H9 (cell line): Measurements from ENCODE around the gene SFXN5. TPM values are rescaled to one million over a fixed set of nuclear protein-coding genes. Genes with fewer than 3 reads are reported as not detected.

ENCODE experiments used
- DNase-seq: peaks from one replicate; pipeline ENCODE4 v3.0.0-alpha.2; 2017
- H2AFZ ChIP-seq: one replicate; pipeline ENCODE4 v1.6.1; 2013; ENCODE audit warnings: mild to moderate bottlenecking, low read length, control low read depth, moderate library complexity
- H2AK5ac ChIP-seq: 2 replicates; pipeline ENCODE4 v1.6.1; 2013; ENCODE audit warnings: low read length, control low read depth, mixed read lengths; ENCODE audit not compliant: insufficient read length
- H2BK120ac ChIP-seq: one replicate; pipeline ENCODE4 v1.6.1; 2013; ENCODE audit warnings: low read depth, mild to moderate bottlenecking, low read length, control low read depth, inconsistent platforms; ENCODE audit not compliant: poor library complexity, severe bottlenecking
- H2BK12ac ChIP-seq: 2 replicates; pipeline ENCODE4 v1.6.1; 2013; ENCODE audit warnings: low read length, control low read depth, mixed read lengths, low read depth; ENCODE audit not compliant: insufficient read length
- H2BK15ac ChIP-seq: 2 replicates; pipeline ENCODE4 v1.6.1; 2013; ENCODE audit warnings: low read depth, low read length, control low read depth
- H2BK20ac ChIP-seq: one replicate; pipeline ENCODE4 v1.6.1; 2013; ENCODE audit warnings: low read depth, mild to moderate bottlenecking, low read length, control low read depth, inconsistent platforms; ENCODE audit not compliant: poor library complexity, severe bottlenecking
- H2BK5ac ChIP-seq: 2 replicates; pipeline ENCODE4 v1.6.1; 2013; ENCODE audit warnings: low read length, control low read depth, mixed read lengths; ENCODE audit not compliant: insufficient read length
- H3K14ac ChIP-seq: 2 replicates; pipeline ENCODE4 v1.6.1; 2013; ENCODE audit warnings: low read length, control low read depth; ENCODE audit not compliant: insufficient read depth
- H3K18ac ChIP-seq: 2 replicates; pipeline ENCODE4 v1.6.1; 2013; ENCODE audit warnings: low read depth, mild to moderate bottlenecking, mixed read lengths, low read length, control low read depth; ENCODE audit not compliant: insufficient read length
- H3K23ac ChIP-seq: 2 replicates; pipeline ENCODE4 v1.6.1; 2013; ENCODE audit warnings: low read length, control low read depth, mixed read lengths, low read depth; ENCODE audit not compliant: insufficient read length
- H3K23me2 ChIP-seq: 2 replicates; pipeline ENCODE4 v1.6.1; 2013; ENCODE audit warnings: low read depth, mild to moderate bottlenecking, mixed read lengths, low read length, control low read depth; ENCODE audit not compliant: insufficient read length, poor library complexity, severe bottlenecking
- H3K27ac ChIP-seq: 2 replicates; pipeline ENCODE4 v1.5.1; 2013; ENCODE audit warnings: low read length, control low read depth, mixed read lengths, low read depth; ENCODE audit not compliant: insufficient read length
- H3K27me3 ChIP-seq: 2 replicates; pipeline ENCODE4 v1.6.1; 2013; ENCODE audit warnings: low read length, control low read depth, inconsistent platforms; ENCODE audit not compliant: insufficient read depth
- H3K4ac ChIP-seq: 2 replicates; pipeline ENCODE4 v1.6.1; 2013; ENCODE audit warnings: low read depth, mild to moderate bottlenecking, control low read depth, inconsistent platforms, low read length, moderate library complexity
- H3K4me1 ChIP-seq: 2 replicates; pipeline ENCODE4 v1.6.1; 2013; ENCODE audit warnings: low read length, control low read depth, inconsistent platforms; ENCODE audit not compliant: insufficient read depth
- H3K4me2 ChIP-seq: 2 replicates; pipeline ENCODE4 v1.6.1; 2013; ENCODE audit warnings: low read length, control low read depth, mixed read lengths; ENCODE audit not compliant: insufficient read length, insufficient read depth
- H3K56ac ChIP-seq: 2 replicates; pipeline ENCODE4 v1.6.1; 2013; ENCODE audit warnings: low read depth, mild to moderate bottlenecking, mixed read lengths, low read length, control low read depth; ENCODE audit not compliant: insufficient read length
- H3K79me1 ChIP-seq: 2 replicates; pipeline ENCODE4 v1.6.1; 2013; ENCODE audit warnings: low read depth, mild to moderate bottlenecking, moderate library complexity, low read length, control low read depth, inconsistent platforms; ENCODE audit not compliant: insufficient read depth, poor library complexity, severe bottlenecking
- H3K79me2 ChIP-seq: 2 replicates; pipeline ENCODE4 v1.6.1; 2013; ENCODE audit warnings: low read length, control low read depth, inconsistent platforms; ENCODE audit not compliant: insufficient read depth
- H3K9ac ChIP-seq: 2 replicates; pipeline ENCODE4 v1.6.1; 2013; ENCODE audit warnings: low read length, control low read depth, mixed read lengths; ENCODE audit not compliant: insufficient read length; ENCODE audit errors: extremely low read depth
- H3K9me3 ChIP-seq: one replicate; pipeline ENCODE4 v1.6.1; 2013; ENCODE audit warnings: low read depth, low read length, inconsistent platforms; ENCODE audit not compliant: control insufficient read depth
- H3T11ph ChIP-seq: one replicate; pipeline ENCODE4 v1.6.1; 2013; ENCODE audit warnings: mild to moderate bottlenecking, low read length, control low read depth, inconsistent platforms
- H4K20me1 ChIP-seq: one replicate; pipeline ENCODE4 v1.6.1; 2013; ENCODE audit not compliant: control insufficient read depth, insufficient read length, insufficient read depth
- H4K5ac ChIP-seq: 2 replicates; pipeline ENCODE4 v1.6.1; 2013; ENCODE audit warnings: low read depth, mild to moderate bottlenecking, mixed read lengths, low read length, control low read depth; ENCODE audit not compliant: insufficient read length
- H4K8ac ChIP-seq: replicated peaks from 2 replicates; pipeline ENCODE4 v1.6.1; 2013; ENCODE audit warnings: low read length, control low read depth, mixed read lengths, low read depth; ENCODE audit not compliant: insufficient read length
- H4K91ac ChIP-seq: 2 replicates; pipeline ENCODE4 v1.6.1; 2013; ENCODE audit warnings: low read depth, mild to moderate bottlenecking, moderate library complexity, mixed read lengths, low read length, control low read depth; ENCODE audit not compliant: insufficient read length
- H3K27ac Mint-ChIP-seq, 3 experiments: 2 replicates in 2 of 3; 3 replicates in 1 of 3; pipeline ENCODE4 v1.8.0; 2020 to 2021; ENCODE audit warnings: mixed read lengths in 3 of 3, mild to moderate bottlenecking in 1 of 3, moderate library complexity in 1 of 3
- H3K27me3 Mint-ChIP-seq: 2 replicates; pipeline ENCODE4 v1.8.0; 2021; ENCODE audit warnings: low read depth, mild to moderate bottlenecking, moderate library complexity, mixed read lengths
- H3K36me3 Mint-ChIP-seq, 3 experiments: 2 replicates in 2 of 3; 3 replicates in 1 of 3; pipeline ENCODE4 v1.8.0; 2020 to 2021; ENCODE audit warnings: low read depth in 3 of 3, mixed read lengths in 3 of 3; ENCODE audit not compliant: insufficient read depth in 1 of 3
- H3K4me1 Mint-ChIP-seq, 2 experiments: 2 replicates each; pipeline ENCODE4 v1.8.0; 2020; ENCODE audit warnings: mixed read lengths in 2 of 2
- H3K4me3 Mint-ChIP-seq, 2 experiments: 2 replicates in 1 of 2; 3 replicates in 1 of 2; pipeline ENCODE4 v1.8.0; 2020 to 2021; ENCODE audit warnings: mild to moderate bottlenecking in 2 of 2, mixed read lengths in 2 of 2, moderate library complexity in 1 of 2
- H3K9me3 Mint-ChIP-seq, 2 experiments: 2 replicates in 1 of 2; 3 replicates in 1 of 2; pipeline ENCODE4 v1.8.0; 2020; ENCODE audit warnings: mild to moderate bottlenecking in 2 of 2, mixed read lengths in 2 of 2, moderate library complexity in 1 of 2
- WGBS: extraction: QIAGEN DNeasy Blood & Tissue Kit; methylation state at CpG from one replicate; pipeline ENCODE4 v1.1.7; 2013; ENCODE audit warnings: missing lambda C conversion rate, low lambda C conversion rate, mixed read lengths; ENCODE audit not compliant: insufficient read length; ENCODE audit errors: extremely low coverage; 5-methylcytosine and 5-hydroxymethylcytosine counted together
- total RNA-seq: library from RNA; stranded (reverse); gene quantifications from 2 replicates; pipeline ENCODE4 v1.2.1, GENCODE V29; 2021
- TF ChIP-seq, protein P1 (sequence below): fragments of 200-600 bp; sonication (generic); conservative IDR thresholded peaks from 3 replicates; pipeline ENCODE4 v1.8.0; 2021; ENCODE audit warnings: antibody characterized with exemption, mild to moderate bottlenecking

SFXN5 gene
- total RNA-seq, 1 experiment from 2014 or later, result 30.9 TPM

DNA sequence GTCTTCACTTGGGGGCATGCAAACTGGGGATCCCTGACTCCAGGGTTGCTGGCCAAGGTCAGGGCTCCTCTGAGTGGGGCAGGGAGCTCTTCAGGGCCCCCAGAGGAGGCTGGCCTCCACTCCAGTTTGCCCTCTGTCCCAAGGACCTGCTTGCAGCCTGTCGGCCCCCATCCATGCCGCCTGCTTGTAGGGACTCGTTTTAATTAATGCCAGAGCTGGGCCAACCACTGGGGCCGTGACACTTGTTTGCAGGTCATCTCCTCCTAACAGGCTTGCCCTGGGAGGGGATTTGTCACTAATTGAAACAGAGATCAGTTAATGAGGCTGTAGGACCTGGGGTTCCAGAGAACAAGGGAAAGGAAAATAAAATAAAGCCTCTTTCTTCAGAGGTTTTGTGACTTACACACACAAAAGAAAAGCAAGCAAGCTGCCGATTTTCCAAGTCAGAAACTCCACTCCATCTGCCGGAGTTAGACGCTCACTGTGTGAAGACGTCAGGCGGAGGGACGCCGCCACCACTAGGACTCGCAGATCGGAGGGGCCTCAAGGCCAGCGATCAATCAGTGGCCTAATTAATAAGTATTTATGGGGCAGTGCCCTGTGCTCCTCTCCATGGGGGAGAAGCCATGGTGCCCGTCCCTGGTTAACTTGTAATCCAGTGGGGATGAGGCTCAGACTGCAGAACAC is 75.9 kb downstream of the SFXN5 start:
- H2BK20ac ChIP-seq, result no peak overlapping the region
- H3K23me2 ChIP-seq, result no peaks in the 10 kb centered on the region
- H4K5ac ChIP-seq, result no peak overlapping the region
- H3K9me3 ChIP-seq, result no peaks in the 10 kb centered on the region
- no peak overlapping the region for H3K4ac ChIP-seq
- H3K27ac ChIP-seq, result no peak overlapping the region
- no peak overlapping the region for H2BK120ac ChIP-seq
- H2BK12ac ChIP-seq, result no peak overlapping the region
- WGBS, result no CpG with 5 or more reads among the region's 15 CpGs
- no peaks in the 10 kb centered on the region; the same call in 1 of the 2 replicates for H3K27me3 Mint-ChIP-seq
- H3K4me2 ChIP-seq, result no peak overlapping the region
- H3T11ph ChIP-seq, result no peak overlapping the region
- no peaks in the 10 kb centered on the region for H3K9me3 Mint-ChIP-seq
- H3K18ac ChIP-seq, result no peak overlapping the region
- H2BK5ac ChIP-seq, result no peak overlapping the region
- no peaks in the 10 kb centered on the region for H3K27me3 ChIP-seq
- H3K27ac Mint-ChIP-seq, result peak overlapping the region in 1 of 3 experiments; percentile 50; a peak in 1 of 7 replicates
- no peaks in the 10 kb centered on the region for H4K20me1 ChIP-seq
- H3K79me2 ChIP-seq, result no peaks in the 10 kb centered on the region
- no peak overlapping the region for H4K8ac ChIP-seq
- H3K79me1 ChIP-seq, result no peaks in the 10 kb centered on the region
- H3K4me3 Mint-ChIP-seq, result no peak overlapping the region
- TF ChIP-seq, protein P1, sequence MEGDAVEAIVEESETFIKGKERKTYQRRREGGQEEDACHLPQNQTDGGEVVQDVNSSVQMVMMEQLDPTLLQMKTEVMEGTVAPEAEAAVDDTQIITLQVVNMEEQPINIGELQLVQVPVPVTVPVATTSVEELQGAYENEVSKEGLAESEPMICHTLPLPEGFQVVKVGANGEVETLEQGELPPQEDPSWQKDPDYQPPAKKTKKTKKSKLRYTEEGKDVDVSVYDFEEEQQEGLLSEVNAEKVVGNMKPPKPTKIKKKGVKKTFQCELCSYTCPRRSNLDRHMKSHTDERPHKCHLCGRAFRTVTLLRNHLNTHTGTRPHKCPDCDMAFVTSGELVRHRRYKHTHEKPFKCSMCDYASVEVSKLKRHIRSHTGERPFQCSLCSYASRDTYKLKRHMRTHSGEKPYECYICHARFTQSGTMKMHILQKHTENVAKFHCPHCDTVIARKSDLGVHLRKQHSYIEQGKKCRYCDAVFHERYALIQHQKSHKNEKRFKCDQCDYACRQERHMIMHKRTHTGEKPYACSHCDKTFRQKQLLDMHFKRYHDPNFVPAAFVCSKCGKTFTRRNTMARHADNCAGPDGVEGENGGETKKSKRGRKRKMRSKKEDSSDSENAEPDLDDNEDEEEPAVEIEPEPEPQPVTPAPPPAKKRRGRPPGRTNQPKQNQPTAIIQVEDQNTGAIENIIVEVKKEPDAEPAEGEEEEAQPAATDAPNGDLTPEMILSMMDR, result no peak
- H3K36me3 Mint-ChIP-seq, result peaks cover 0 to 6% (median 0%) of the 10 kb centered on the region in 3 experiments; a peak in 1 of 7 replicates
- no peak overlapping the region for H2BK15ac ChIP-seq
- H3K9ac ChIP-seq, result no peak overlapping the region
- H3K56ac ChIP-seq, result no peak overlapping the region
- DNase-seq, result peak; percentile 25
- H4K91ac ChIP-seq, result no peak overlapping the region
- H3K23ac ChIP-seq, result no peak overlapping the region
- H3K4me1 ChIP-seq, result no peaks in the 10 kb centered on the region
- no peak overlapping the region for H2AFZ ChIP-seq
- H3K4me1 Mint-ChIP-seq, result peaks cover 10 to 20% of the 10 kb centered on the region in 2 experiments
- no peak overlapping the region for H3K14ac ChIP-seq
- H2AK5ac ChIP-seq, result no peak overlapping the region
